SK-N-SH (cell line): ENCODE results near the gene TUBGCP3.

ENCODE experiments used
- CTCF ChIP-seq: fragments of 200-600 bp; sonication (generic); IDR thresholded peaks from 2 replicates; pipeline ENCODE4 v1.6.1; 2017; ENCODE audit warnings: antibody characterized with exemption, mild to moderate bottlenecking, moderate library complexity
- POLR2AphosphoS5 ChIP-seq: IDR thresholded peaks from 2 replicates; pipeline ENCODE4 v1.6.1; 2012; ENCODE audit warnings: low read depth, low read length

- TF ChIP-seq POLR2AphosphoS5 = no peak
- TF ChIP-seq CTCF = no peak
Measured at GRCh38 chr13:112450118-112450903, 137.6 kb downstream of the TUBGCP3 start.
